NK-92 treated with Interleukin-12 subunit alpha and Interleukin-12 subunit beta, amount 100 ng/mL, for 24 hours (cell line): ENCODE results near the gene KCNJ11.

Experiments
- DNase-seq: peaks from one replicate; lab custom pipeline; 2025; lab: John Stamatoyannopoulos, UW

KCNJ11 gene

GRCh38 chr11:17391493-17392355, 3.3 kb upstream of the KCNJ11 start:
- DNase-seq, result no peak

GRCh38 chr11:17389957-17390649, 1.6 kb upstream of the KCNJ11 start:
- DNase-seq, result no peak

- peak; percentile 33 for DNase-seq
Observed at GRCh38 chr11:17389211-17389956, 925 bp upstream of the KCNJ11 start.

GRCh38 chr11:17387811-17388210, 648 bp downstream of the KCNJ11 start:
- DNase-seq, result no peak

GRCh38 chr11:17387254-17387653, 1.2 kb downstream of the KCNJ11 start:
- no peak for DNase-seq

GRCh38 chr11:17386331-17387084, 2.0 kb downstream of the KCNJ11 start:
- no peak for DNase-seq

GRCh38 chr11:17385926-17386325, 2.5 kb downstream of the KCNJ11 start:
- DNase-seq, result no peak

- no peak for DNase-seq
Observed at GRCh38 chr11:17385492-17385891, 3.0 kb downstream of the KCNJ11 start.

- DNase-seq, result peak; percentile 40
Observed at GRCh38 chr11:17384002-17384511, 4.4 kb downstream of the KCNJ11 start.

GRCh38 chr11:17383461-17383860, 5.0 kb downstream of the KCNJ11 start:
- DNase-seq, result no peak

- DNase-seq, result no peak
Observed at GRCh38 chr11:17382046-17382728, 6.3 kb downstream of the KCNJ11 start.

- DNase-seq, result no peak
Observed at GRCh38 chr11:17381156-17381555, 7.3 kb downstream of the KCNJ11 start.

- DNase-seq, result no peak
Observed at GRCh38 chr11:17379383-17380180, 8.9 kb downstream of the KCNJ11 start.

- DNase-seq, result no peak
Observed at GRCh38 chr11:17378655-17379054, 9.8 kb downstream of the KCNJ11 start.

- no peak for DNase-seq
Observed at GRCh38 chr11:17376493-17376892, 12.0 kb downstream of the KCNJ11 start.

- DNase-seq, result no peak
Observed at GRCh38 chr11:17375547-17375946, 12.9 kb downstream of the KCNJ11 start.

- DNase-seq, result no peak
Observed at GRCh38 chr11:17371614-17372013, 16.8 kb downstream of the KCNJ11 start.

GRCh38 chr11:17369684-17370243, 18.7 kb downstream of the KCNJ11 start:
- no peak for DNase-seq

GRCh38 chr11:17369094-17369493, 19.4 kb downstream of the KCNJ11 start:
- no peak for DNase-seq

- no peak for DNase-seq
Observed at GRCh38 chr11:17368551-17368950, 19.9 kb downstream of the KCNJ11 start.
